GM12878 (cell line): Measurements from ENCODE around the gene DLG2. TPM values are rescaled to one million over a fixed set of nuclear protein-coding genes. Genes with fewer than 3 reads are reported as not detected.

ENCODE experiments used
- ATAC-seq: fragments of 200-7000 bp; cut with Tn5 transposase; 3 replicates; pipeline ENCODE4 v1.9.1; 2020; ENCODE audit warnings: mild to moderate bottlenecking, moderate library complexity
- BruUV-seq: library from RNA; stranded (reverse); fragments of 400-500 nt; replicated peaks from 2 replicates; lab custom pipeline; 2021; lab: Mats Ljungman, UMichigan
- CTCF ChIA-PET: fragments of 300-600 bp; sonication (Branson Sonifier 250); formaldehyde crosslinking; extraction: SDS; loops from one replicate; lab custom pipeline; 2021; ENCODE audit warnings: inconsistent platforms; lab: Yijun Ruan, JAX
- POLR2A ChIA-PET: fragments of 350-600 bp; formaldehyde crosslinking; extraction: SDS; loops from one replicate; lab custom pipeline; 2021; ENCODE audit warnings: inconsistent platforms; lab: Charles Lee
- RAD21 ChIA-PET: fragments of 300-600 bp; sonication (Branson Sonifier 250); formaldehyde crosslinking; loops from one replicate; lab custom pipeline; 2023; ENCODE audit warnings: antibody characterized with exemption; ENCODE audit not compliant: unreplicated experiment; lab: Charles Lee
- SMC1A ChIA-PET: fragments of 300-600 bp; sonication (Branson Sonifier 250); formaldehyde crosslinking; loops from one replicate; lab custom pipeline; 2023; ENCODE audit not compliant: unreplicated experiment, uncharacterized antibody; lab: Charles Lee
- DNase-seq: peaks from one replicate; pipeline ENCODE4 v3.0.0-alpha.2; 2011; ENCODE audit warnings: low read depth, low spot score
- FAIRE-seq: peaks from 3 replicates; lab custom pipeline; 2011; peaks lifted over from hg19 to GRCh38; lab: Jason Lieb, UNC
- H2AFZ ChIP-seq: 2 replicates; pipeline ENCODE4 v1.6.0; 2011; ENCODE audit warnings: low read depth, low read length, control low read depth; ENCODE audit not compliant: control insufficient read depth
- H3K27ac ChIP-seq: 2 replicates; pipeline ENCODE4 v1.5.1; 2011; ENCODE audit warnings: control low read depth; ENCODE audit not compliant: control insufficient read depth, insufficient read depth
- H3K27me3 ChIP-seq, 2 experiments: replicated peaks in 1 of 2; 2 replicates each; pipeline versions ENCODE4 v1.6.0 to v1.6.1; 2011; ENCODE audit warnings: low read length in 1 of 2; ENCODE audit not compliant: control insufficient read depth in 2 of 2, insufficient read depth in 2 of 2
- H3K36me3 ChIP-seq, 2 experiments: 2 replicates each; pipeline ENCODE4 v1.5.1; 2011; ENCODE audit warnings: low read length in 1 of 2; ENCODE audit not compliant: control insufficient read depth in 2 of 2, insufficient read depth in 2 of 2
- H3K4me1 ChIP-seq: 2 replicates; pipeline ENCODE4 v1.6.1; 2011; ENCODE audit warnings: mild to moderate bottlenecking, low read length, moderate library complexity, mixed read lengths; ENCODE audit not compliant: control insufficient read depth, insufficient read depth
- H3K4me2 ChIP-seq: 2 replicates; pipeline ENCODE4 v1.6.0; 2011; ENCODE audit warnings: control low read depth; ENCODE audit not compliant: control insufficient read depth, insufficient read depth
- H3K4me3 ChIP-seq: fragments of 200-600 bp; sonication (generic); 2 replicates; pipeline ENCODE4 v1.5.1; 2016
- H3K79me2 ChIP-seq: 2 replicates; pipeline ENCODE4 v1.6.0; 2011; ENCODE audit warnings: low read length; ENCODE audit not compliant: control insufficient read depth, insufficient read depth
- H3K9ac ChIP-seq: 2 replicates; pipeline ENCODE4 v1.8.0; 2011; ENCODE audit warnings: low read length, control low read depth, mixed read lengths; ENCODE audit not compliant: control insufficient read depth, insufficient read depth
- H3K9me3 ChIP-seq: replicated peaks from 3 replicates; pipeline ENCODE4 v1.5.1; 2011; ENCODE audit warnings: mild to moderate bottlenecking, low read length; ENCODE audit not compliant: control insufficient read depth, insufficient read depth
- H4K20me1 ChIP-seq: 2 replicates; pipeline ENCODE4 v1.6.0; 2011; ENCODE audit not compliant: control insufficient read depth, insufficient read depth
- DPF2 ChIP-seq: fragments of 450-650 bp; IDR thresholded peaks from 2 replicates; pipeline ENCODE4 v1.6.1; 2017; ENCODE audit warnings: mild to moderate bottlenecking
- RBBP5 ChIP-seq: fragments of 200-600 bp; sonication (generic); conservative IDR thresholded peaks from 2 replicates; pipeline ENCODE4 v1.6.1; 2016
- RUNX3 ChIP-seq: IDR thresholded peaks from 2 replicates; pipeline ENCODE4 v1.6.1; 2012; ENCODE audit warnings: low read length, inconsistent platforms
- SMAD5 ChIP-seq: IDR thresholded peaks from 2 replicates; pipeline ENCODE4 v1.6.1; 2016; ENCODE audit warnings: antibody characterized with exemption, low read depth
- ZNF384 ChIP-seq: IDR thresholded peaks from 2 replicates; pipeline ENCODE4 v1.6.1; 2012; ENCODE audit warnings: low read depth, mild to moderate bottlenecking, low read length, improper control_type of control experiment, borderline replicate concordance
- ZSCAN29 ChIP-seq: fragments of 450-650 bp; IDR thresholded peaks from 2 replicates; pipeline ENCODE4 v1.6.1; 2017; ENCODE audit warnings: mild to moderate bottlenecking, moderate library complexity
- WGBS: methylation state at CpG from one replicate; pipeline ENCODE4 v1.1.6; 2016; ENCODE audit warnings: low lambda C conversion rate; ENCODE audit not compliant: insufficient replicate concordance, insufficient coverage; ENCODE audit errors: missing lambda C conversion rate; 5-methylcytosine and 5-hydroxymethylcytosine counted together
- in situ Hi-C: fragments of 300-500 bp; cut with MboI; formaldehyde crosslinking; loops from 9 replicates; pipeline ENCODE4 v1.14.3; 2018; ENCODE audit warnings: mixed read lengths
- intact Hi-C: fragments of 100-400 bp; cut with micrococcal nuclease; formaldehyde crosslinking; loops from one replicate; pipeline ENCODE4 v1.14.2; 2022; ENCODE audit not compliant: unreplicated experiment
- polyA plus RNA-seq, 11 experiments: library from polyadenylated mRNA; depleted of rRNA in 4 of 11; unstranded in 6 of 11; stranded (reverse) in 5 of 11; fragments of >200 nt; fragmentation: Nextera tagmentation in 4 of 11; fragmentation: Illumina TruSeq in 1 of 11; extraction: Ambion mirVana in 4 of 11; extraction: Trizol in 1 of 11; gene quantifications; 1 replicate in 1 of 11; 2 replicates in 10 of 11; pipeline versions ENCODE4 v1.2.1 to v1.2.3, GENCODE V29; 2011 to 2016; ENCODE audit warnings: inconsistent platforms in 2 of 11, missing spikeins in 2 of 11, low read depth in 1 of 11
- total RNA-seq, 4 experiments: library from RNA; depleted of rRNA in 3 of 4; stranded (reverse); fragments of >200 nt in 3 of 4; fragmentation: Illumina TruSeq in 1 of 4; extraction: Trizol in 1 of 4; gene quantifications; 2 replicates each; pipeline versions ENCODE4 v1.2.1 to v1.2.3, GENCODE V29; 2013 to 2021
- TF ChIP-seq, protein P1 (sequence below): IDR thresholded peaks from 2 replicates; pipeline ENCODE4 v1.6.1; 2011; ENCODE audit warnings: borderline replicate concordance, low read depth, mild to moderate bottlenecking, moderate library complexity, mixed read lengths, low read length; ENCODE audit not compliant: insufficient read depth; ENCODE audit errors: extremely low read length

The DLG2 gene
- total and polyA plus RNA-seq, 10 of the 15 experiments (the other 5 are each of a cell fraction or from before 2014, with no cell fraction given) = 0.09 to 0.98 (median 0.35) TPM

DNA sequence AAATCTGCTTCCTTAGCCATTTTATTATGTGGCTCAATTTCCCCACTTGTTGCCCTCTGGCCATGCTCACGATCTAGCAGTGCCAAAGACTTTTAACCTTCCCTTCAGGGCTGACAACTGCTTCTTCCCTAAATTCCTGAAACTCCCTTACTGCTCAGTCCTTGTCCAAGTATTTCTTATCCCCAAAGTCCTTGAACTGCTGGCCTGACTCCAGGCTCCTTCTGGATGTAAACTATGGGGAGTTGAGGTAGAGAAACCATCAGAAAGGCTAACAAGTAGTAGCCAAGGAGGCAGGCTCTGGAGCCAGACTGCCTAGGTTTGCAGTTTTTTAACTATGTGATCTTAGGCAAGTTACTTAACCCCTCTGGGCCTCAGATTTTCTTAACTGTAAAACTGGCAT, 2082.3 kb downstream of the DLG2 start (continued):
- TF ChIP-seq DPF2 (no peak), RUNX3 (no peak)

DNA sequence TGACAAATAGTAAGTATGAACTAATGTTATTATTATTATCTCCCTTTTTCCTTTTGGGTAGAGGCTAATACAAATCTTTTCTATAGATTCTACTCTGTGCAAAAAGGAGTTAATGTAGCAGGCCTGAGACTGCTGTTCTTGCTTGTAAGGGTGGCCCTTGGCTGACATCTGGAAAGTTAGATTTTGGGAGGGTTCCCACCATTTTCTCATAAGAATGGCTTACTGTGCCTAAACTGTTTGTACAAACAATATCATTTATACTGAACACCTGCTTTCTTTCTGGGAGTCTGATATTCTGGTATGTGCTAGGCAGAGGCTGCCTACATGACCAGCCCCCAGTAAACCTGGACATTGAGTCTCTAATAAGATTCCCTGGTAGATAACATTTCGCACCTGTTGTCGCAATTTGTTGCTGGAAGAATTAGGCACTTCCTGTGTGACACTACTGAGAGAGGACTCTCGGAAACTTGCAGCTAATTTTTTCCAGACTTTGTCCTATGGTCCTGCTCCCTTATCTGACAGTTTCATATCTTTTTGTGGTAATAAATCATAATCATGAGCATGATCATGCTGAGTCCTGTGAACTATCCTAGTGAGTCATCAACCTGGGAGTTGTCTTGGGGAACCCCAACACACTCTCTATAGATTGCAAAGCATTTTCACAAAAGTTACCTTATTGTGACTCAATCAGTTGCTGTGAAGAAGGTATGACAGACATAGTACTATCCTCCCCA, 2083.3 kb downstream of the DLG2 start:
- no TSS peak for BruUV-seq
- DNase-seq (no peak), FAIRE-seq (no peak), ATAC-seq (peak; percentile 36; the same call in 2 of the 3 replicates)
- 33% methylated on average over 3 of the region's 3 CpGs for WGBS
- H3K4me1 ChIP-seq = no peaks in the 10 kb centered on the region
- no peak overlapping the region for H3K4me2 ChIP-seq
- no peaks in the 10 kb centered on the region; a peak in 1 of 4 replicates for H3K27me3 ChIP-seq
- no peak overlapping the region for H3K9ac ChIP-seq
- ChIA-PET RAD21 (no interaction called here), CTCF (no interaction called here), SMC1A (no interaction called here), POLR2A (no interaction called here)
- H2AFZ ChIP-seq = no peak overlapping the region
- no peaks in the 10 kb centered on the region for H3K36me3 ChIP-seq
- in situ Hi-C loops = no loop called here
- TF ChIP-seq, protein P1, sequence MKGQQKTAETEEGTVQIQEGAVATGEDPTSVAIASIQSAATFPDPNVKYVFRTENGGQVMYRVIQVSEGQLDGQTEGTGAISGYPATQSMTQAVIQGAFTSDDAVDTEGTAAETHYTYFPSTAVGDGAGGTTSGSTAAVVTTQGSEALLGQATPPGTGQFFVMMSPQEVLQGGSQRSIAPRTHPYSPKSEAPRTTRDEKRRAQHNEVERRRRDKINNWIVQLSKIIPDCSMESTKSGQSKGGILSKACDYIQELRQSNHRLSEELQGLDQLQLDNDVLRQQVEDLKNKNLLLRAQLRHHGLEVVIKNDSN = no peak
- TF ChIP-seq RBBP5 (no peak), SMAD5 (no peak), ZSCAN29 (no peak), ZNF384 (no peak)
- H4K20me1 ChIP-seq = no peaks in the 10 kb centered on the region
- H3K9me3 ChIP-seq = no peaks in the 10 kb centered on the region
- H3K79me2 ChIP-seq = no peaks in the 10 kb centered on the region
- H3K4me3 ChIP-seq = no peak overlapping the region
- intact Hi-C loops = no loop called here
- no peak overlapping the region for H3K27ac ChIP-seq
